GM12878 (cell line): Measurements from ENCODE around the gene EXOC3L4. TPM values are rescaled to one million over a fixed set of nuclear protein-coding genes. Genes with fewer than 3 reads are reported as not detected.

ENCODE experiments used
- ATF2 ChIP-seq: IDR thresholded peaks from 2 replicates; pipeline ENCODE4 v1.6.1; 2012; ENCODE audit warnings: low read length, inconsistent platforms
- ATF3 ChIP-seq: IDR thresholded peaks from 2 replicates; pipeline ENCODE4 v1.6.1; 2011; ENCODE audit warnings: low read depth, mild to moderate bottlenecking, low read length, moderate library complexity, borderline replicate concordance; ENCODE audit errors: extremely low read depth
- BACH1 ChIP-seq: fragments of 450-650 bp; IDR thresholded peaks from 2 replicates; pipeline ENCODE4 v1.6.1; 2017; ENCODE audit warnings: mild to moderate bottlenecking, borderline replicate concordance
- CUX1 ChIP-seq: IDR thresholded peaks from 2 replicates; pipeline ENCODE4 v1.6.1; 2012; ENCODE audit warnings: improper control_type of control experiment, low read depth, low read length; ENCODE audit not compliant: insufficient replicate concordance
- EP300 ChIP-seq, 2 experiments: fragments of 150-350 bp in 1 of 2; IDR thresholded peaks; 2 replicates each; pipeline ENCODE4 v1.6.1; 2011 to 2012; ENCODE audit warnings: low read depth in 2 of 2, low read length in 2 of 2, borderline replicate concordance in 1 of 2, improper control_type of control experiment in 1 of 2, inconsistent platforms in 1 of 2; ENCODE audit not compliant: control insufficient read depth in 1 of 2
- EZH2 ChIP-seq: IDR thresholded peaks from 2 replicates; pipeline ENCODE4 v1.6.1; 2012; ENCODE audit warnings: low read depth, mild to moderate bottlenecking, control low read depth, inconsistent platforms, low read length, borderline replicate concordance; ENCODE audit not compliant: control insufficient read depth
- GABPA ChIP-seq: IDR thresholded peaks from 2 replicates; pipeline ENCODE4 v1.6.1; 2014; ENCODE audit warnings: antibody characterized with exemption, low read depth, mild to moderate bottlenecking, inconsistent platforms
- HDAC6 ChIP-seq: fragments of 200-600 bp; sonication (generic); IDR thresholded peaks from one replicate; pipeline ENCODE4 v1.8.0; 2017; ENCODE audit warnings: antibody characterized with exemption; ENCODE audit not compliant: unreplicated experiment
- MEF2A ChIP-seq: IDR thresholded peaks from 2 replicates; pipeline ENCODE4 v1.6.1; 2011; ENCODE audit warnings: low read depth, mild to moderate bottlenecking, low read length, moderate library complexity; ENCODE audit not compliant: insufficient read depth
- PRDM15 ChIP-seq: fragments of 450-650 bp; formaldehyde crosslinking; IDR thresholded peaks from 2 replicates; pipeline ENCODE4 v1.4.0; 2020; ENCODE audit warnings: mild to moderate bottlenecking, moderate library complexity
- SREBF2 ChIP-seq: IDR thresholded peaks from 2 replicates; pipeline ENCODE4 v1.6.1; 2012; ENCODE audit warnings: mild to moderate bottlenecking, low read length
- TCF3 ChIP-seq: IDR thresholded peaks from 2 replicates; pipeline ENCODE4 v1.6.1; 2012; ENCODE audit warnings: low read depth, mild to moderate bottlenecking, low read length, borderline replicate concordance; ENCODE audit not compliant: insufficient read depth
- USF1 ChIP-seq: IDR thresholded peaks from 2 replicates; pipeline ENCODE4 v1.6.1; 2011; ENCODE audit warnings: borderline replicate concordance, low read depth, mild to moderate bottlenecking, moderate library complexity, mixed read lengths, low read length; ENCODE audit not compliant: insufficient read depth; ENCODE audit errors: extremely low read length
- YY1 ChIP-seq: IDR thresholded peaks from 2 replicates; pipeline ENCODE4 v1.6.1; 2011; ENCODE audit warnings: low read depth, mild to moderate bottlenecking, low read length
- ZSCAN29 ChIP-seq: fragments of 450-650 bp; IDR thresholded peaks from 2 replicates; pipeline ENCODE4 v1.6.1; 2017; ENCODE audit warnings: mild to moderate bottlenecking, moderate library complexity
- polyA plus RNA-seq, 11 experiments: library from polyadenylated mRNA; depleted of rRNA in 4 of 11; unstranded in 6 of 11; stranded (reverse) in 5 of 11; fragments of >200 nt; fragmentation: Nextera tagmentation in 4 of 11; fragmentation: Illumina TruSeq in 1 of 11; extraction: Ambion mirVana in 4 of 11; extraction: Trizol in 1 of 11; gene quantifications; 1 replicate in 1 of 11; 2 replicates in 10 of 11; pipeline versions ENCODE4 v1.2.1 to v1.2.3, GENCODE V29; 2011 to 2016; ENCODE audit warnings: inconsistent platforms in 2 of 11, missing spikeins in 2 of 11, low read depth in 1 of 11
- total RNA-seq, 4 experiments: library from RNA; depleted of rRNA in 3 of 4; stranded (reverse); fragments of >200 nt in 3 of 4; fragmentation: Illumina TruSeq in 1 of 4; extraction: Trizol in 1 of 4; gene quantifications; 2 replicates each; pipeline versions ENCODE4 v1.2.1 to v1.2.3, GENCODE V29; 2013 to 2021

The EXOC3L4 gene
- total and polyA plus RNA-seq, 10 of the 15 experiments (the other 5 are each of a cell fraction or from before 2014, with no cell fraction given): not detected

- no peak for TF ChIP-seq PRDM15 (CRISPR knock-in tag)
- TF ChIP-seq ZSCAN29: no peak
- TF ChIP-seq EP300 (IDR thresholded peaks at IDR 0.05; ENCODE audit: borderline replicate concordance in 1 of 2, control insufficient read depth in 1 of 2, low read depth in 2 of 2, low read length in 2 of 2): no peak
- no peak for TF ChIP-seq EZH2
- TF ChIP-seq SREBF2: no peak
- TF ChIP-seq ATF2: no peak
- TF ChIP-seq ATF3: no peak
- TF ChIP-seq YY1: peak; percentile 64; the same call in 1 of the 2 replicates
- no peak for TF ChIP-seq HDAC6
- no peak for TF ChIP-seq TCF3
- no peak for TF ChIP-seq MEF2A
- TF ChIP-seq BACH1: no peak
- no peak for TF ChIP-seq CUX1
- no peak for TF ChIP-seq USF1
- no peak for TF ChIP-seq GABPA
These were observed 10.3 kb downstream of the EXOC3L4 start (continued) for GRCh38 chr14:103104654-103105452.
